IMR-90 (cell line): ENCODE results near the gene CHST1. TPM values are rescaled to one million over a fixed set of nuclear protein-coding genes. Genes with fewer than 3 reads are reported as not detected.

Experiments used
- ATAC-seq: fragments of 200-7000 bp; cut with Tn5 transposase; 2 replicates; pipeline ENCODE4 v1.9.1; 2020; ENCODE audit warnings: low read depth, mild to moderate bottlenecking, moderate library complexity
- BruUV-seq: library from RNA; stranded (reverse); fragments of 400-500 nt; replicated peaks from 2 replicates; lab custom pipeline; 2021; lab: Mats Ljungman, UMichigan
- CTCF ChIA-PET: fragments of 300-600 bp; formaldehyde crosslinking; extraction: SDS; loops from one replicate; lab custom pipeline; 2021; ENCODE audit warnings: antibody characterized with exemption; lab: Yijun Ruan, JAX
- POLR2A ChIA-PET: fragments of 300-600 bp; sonication (Branson Sonifier 250); formaldehyde crosslinking; loops from one replicate; lab custom pipeline; 2022; ENCODE audit warnings: antibody characterized with exemption; ENCODE audit not compliant: unreplicated experiment; lab: Charles Lee
- DNase-seq: peaks from one replicate; pipeline ENCODE4 v3.0.0; 2013
- H2AFZ ChIP-seq: replicated peaks from 2 replicates; pipeline ENCODE3; 2013; ENCODE audit warnings: low read length, mild to moderate bottlenecking; ENCODE audit not compliant: poor library complexity
- H2AK5ac ChIP-seq: 2 replicates; pipeline ENCODE4 v1.6.1; 2013; ENCODE audit warnings: low read depth, low read length, inconsistent platforms
- H2AK9ac ChIP-seq: replicated peaks from 2 replicates; pipeline ENCODE3; 2013; ENCODE audit warnings: mild to moderate bottlenecking, low read depth, low read length, moderate library complexity; ENCODE audit not compliant: poor library complexity
- H2BK120ac ChIP-seq: 2 replicates; pipeline ENCODE4 v1.6.1; 2013; ENCODE audit warnings: low read depth, low read length, inconsistent platforms
- H2BK15ac ChIP-seq: 3 replicates; pipeline ENCODE4 v1.6.1; 2013; ENCODE audit warnings: low read depth, low read length, inconsistent platforms
- H2BK20ac ChIP-seq: 2 replicates; pipeline ENCODE4 v1.6.1; 2013; ENCODE audit warnings: low read depth, mild to moderate bottlenecking, inconsistent platforms, low read length, moderate library complexity
- H2BK5ac ChIP-seq: 2 replicates; pipeline ENCODE4 v1.6.1; 2013; ENCODE audit warnings: mild to moderate bottlenecking, low read depth, low read length, inconsistent platforms; ENCODE audit not compliant: poor library complexity, severe bottlenecking
- H3K14ac ChIP-seq: replicated peaks from 2 replicates; pipeline ENCODE4 v1.6.1; 2013; ENCODE audit warnings: low read depth, low read length, inconsistent platforms
- H3K18ac ChIP-seq: 2 replicates; pipeline ENCODE4 v1.6.1; 2013; ENCODE audit warnings: low read depth, low read length, control low read depth
- H3K23ac ChIP-seq: 2 replicates; pipeline ENCODE4 v1.6.1; 2013; ENCODE audit warnings: low read depth, low read length, inconsistent platforms
- H3K27ac ChIP-seq: 2 replicates; pipeline ENCODE4 v1.5.1; 2013; ENCODE audit warnings: mild to moderate bottlenecking, control low read depth, low read length; ENCODE audit not compliant: insufficient read depth
- H3K27me3 ChIP-seq: 2 replicates; pipeline ENCODE4 v1.6.1; 2013; ENCODE audit warnings: low read length; ENCODE audit not compliant: control insufficient read depth, insufficient read depth
- H3K36me3 ChIP-seq: 2 replicates; pipeline ENCODE4 v1.6.1; 2013; ENCODE audit warnings: low read length, mixed read lengths; ENCODE audit not compliant: control insufficient read depth, insufficient read depth
- H3K4ac ChIP-seq: 2 replicates; pipeline ENCODE4 v1.6.1; 2013; ENCODE audit warnings: low read depth, low read length, inconsistent platforms
- H3K4me1 ChIP-seq: 2 replicates; pipeline ENCODE4 v1.6.1; 2013; ENCODE audit warnings: low read length, mixed read lengths; ENCODE audit not compliant: control insufficient read depth, insufficient read depth
- H3K4me2 ChIP-seq: 2 replicates; pipeline ENCODE4 v1.6.1; 2013; ENCODE audit warnings: low read depth, mild to moderate bottlenecking, control low read depth, low read length, moderate library complexity
- H3K4me3 ChIP-seq: 2 replicates; pipeline ENCODE4 v1.5.1; 2013; ENCODE audit warnings: low read depth, mild to moderate bottlenecking, control low read depth, low read length, moderate library complexity; ENCODE audit not compliant: insufficient read depth
- H3K56ac ChIP-seq: 2 replicates; pipeline ENCODE4 v1.6.1; 2013; ENCODE audit warnings: low read length, inconsistent platforms; ENCODE audit not compliant: insufficient read depth; ENCODE audit errors: extremely low read depth
- H3K79me1 ChIP-seq, 2 experiments: 2 replicates each; pipeline ENCODE4 v1.6.1; 2013; ENCODE audit warnings: low read length in 2 of 2, inconsistent platforms in 1 of 2, low read depth in 1 of 2
- H3K9ac ChIP-seq: 2 replicates; pipeline ENCODE4 v1.6.1; 2013; ENCODE audit warnings: low read depth, low read length, control low read depth
- H3K9me1 ChIP-seq: 2 replicates; pipeline ENCODE4 v1.6.1; 2013; ENCODE audit warnings: low read length, inconsistent platforms; ENCODE audit not compliant: insufficient read depth
- H3K9me3 ChIP-seq: 2 replicates; pipeline ENCODE4 v1.6.1; 2013; ENCODE audit warnings: low read length; ENCODE audit not compliant: control insufficient read depth, insufficient read depth
- H4K20me1 ChIP-seq: 2 replicates; pipeline ENCODE4 v1.6.1; 2013; ENCODE audit warnings: low read length, inconsistent platforms; ENCODE audit not compliant: insufficient read depth
- H4K5ac ChIP-seq: 2 replicates; pipeline ENCODE4 v1.6.1; 2013; ENCODE audit warnings: mild to moderate bottlenecking, low read depth, low read length, control low read depth
- H4K8ac ChIP-seq, 2 experiments: 2 replicates each; pipeline ENCODE4 v1.6.1; 2013; ENCODE audit warnings: low read depth in 2 of 2, low read length in 2 of 2, control low read depth in 1 of 2, inconsistent platforms in 1 of 2
- H4K91ac ChIP-seq: 2 replicates; pipeline ENCODE4 v1.6.1; 2013; ENCODE audit warnings: low read depth, low read length, inconsistent platforms; ENCODE audit not compliant: insufficient read depth
- BHLHE40 ChIP-seq: fragments of 150-350 bp; IDR thresholded peaks from 2 replicates; pipeline ENCODE4 v1.6.1; 2016; ENCODE audit warnings: mild to moderate bottlenecking, low read depth, low read length
- CEBPB ChIP-seq: IDR thresholded peaks from 2 replicates; pipeline ENCODE4 v1.6.1; 2012; ENCODE audit warnings: low read depth, low read length, improper control_type of control experiment
- FOS ChIP-seq: fragments of 150-350 bp; IDR thresholded peaks from 2 replicates; pipeline ENCODE4 v1.6.1; 2016; ENCODE audit warnings: low read depth, low read length
- MAFK ChIP-seq: IDR thresholded peaks from 2 replicates; pipeline ENCODE4 v1.6.1; 2012; ENCODE audit warnings: low read depth, low read length, improper control_type of control experiment
- MAZ ChIP-seq: IDR thresholded peaks from 2 replicates; pipeline ENCODE4 v1.6.1; 2012; ENCODE audit warnings: low read depth, mild to moderate bottlenecking, low read length, improper control_type of control experiment, moderate library complexity, borderline replicate concordance
- NFE2L2 ChIP-seq: fragments of 150-350 bp; IDR thresholded peaks from 2 replicates; pipeline ENCODE4 v1.6.1; 2016; ENCODE audit warnings: low read depth, mild to moderate bottlenecking, low read length
- RAD21 ChIP-seq: IDR thresholded peaks from 2 replicates; pipeline ENCODE4 v1.6.1; 2012; ENCODE audit warnings: low read length, improper control_type of control experiment
- SMC3 ChIP-seq: fragments of 150-350 bp; IDR thresholded peaks from 2 replicates; pipeline ENCODE4 v1.6.1; 2016; ENCODE audit warnings: low read depth, mild to moderate bottlenecking, antibody characterized with exemption, low read length, moderate library complexity
- WGBS, 2 experiments: methylation state at CpG; one replicate each; pipeline versions ENCODE4 v1.1.5 to v1.1.7; 2013; ENCODE audit warnings: missing lambda C conversion rate in 2 of 2; ENCODE audit not compliant: insufficient read length in 1 of 2; ENCODE audit errors: extremely low coverage in 2 of 2; 5-methylcytosine and 5-hydroxymethylcytosine counted together
- dilution Hi-C: fragments of 300-500 bp; cut with HindIII; formaldehyde crosslinking; loops from one replicate; pipeline ENCODE4 v1.14.3; 2018; ENCODE audit warnings: low sequenced_read_pairs; ENCODE audit not compliant: unreplicated experiment
- in situ Hi-C: fragments of 300-500 bp; cut with MboI; formaldehyde crosslinking; loops from 3 replicates; pipeline ENCODE4 v1.14.3; 2019; ENCODE audit warnings: low sequenced_read_pairs, inconsistent platforms, mixed read lengths
- intact Hi-C: fragments of 100-400 bp; cut with micrococcal nuclease; formaldehyde crosslinking; loops from 2 replicates; pipeline ENCODE4 v1.10.0; 2022
- polyA plus RNA-seq, 3 experiments: library from polyadenylated mRNA; depleted of rRNA; stranded (reverse); fragments of >200 nt; gene quantifications; 2 replicates each; pipeline ENCODE4 v1.2.3, GENCODE V29; 2012; ENCODE audit warnings: low replicate concordance in 1 of 3
- total RNA-seq: library from RNA; depleted of rRNA; stranded (reverse); fragments of >200 nt; gene quantifications from 2 replicates; pipeline ENCODE4 v1.2.3, GENCODE V29; 2012

The CHST1 gene
- total and polyA plus RNA-seq, 2 of the 4 experiments (the other 2 are of a cell fraction), result 0.21 TPM; not detected in 1

GRCh38 chr11:45625611-45626010 lies 39.8 kb downstream of the CHST1 start:
- Histone ChIP-seq H2AK5ac (no peak overlapping the region), H3K4ac (no peak overlapping the region), H3K36me3 (no peaks in the 10 kb centered on the region), H2AFZ (no peak overlapping the region), H3K56ac (no peak overlapping the region), H2AK9ac (no peak overlapping the region), H2BK120ac (no peak overlapping the region), H3K4me2 (no peak overlapping the region), H2BK15ac (no peak overlapping the region), H2BK5ac (no peak overlapping the region), H3K18ac (no peak overlapping the region), H4K91ac (no peak overlapping the region), H3K9ac (no peak overlapping the region), H4K20me1 (no peaks in the 10 kb centered on the region), H3K27ac (no peak overlapping the region), H3K79me1 (no peaks in the 10 kb centered on the region), H3K4me1 (no peaks in the 10 kb centered on the region), H3K9me1 (no peaks in the 10 kb centered on the region), H4K8ac (no peak overlapping the region), H3K27me3 (no peaks in the 10 kb centered on the region), H3K4me3 (no peak overlapping the region), H2BK20ac (no peak overlapping the region), H3K23ac (no peak overlapping the region), H3K14ac (no peak overlapping the region), H3K9me3 (peaks cover 2% of the 10 kb centered on the region; the same call in 1 of the 2 replicates), H4K5ac (no peak overlapping the region)
- ATAC-seq, result no peak
- dilution Hi-C loops (no loop called here), in situ Hi-C loops (no loop called here), intact Hi-C loops (no loop called here)
- BruUV-seq, result no TSS peak
- no peak for DNase-seq
- TF ChIP-seq NFE2L2, result no peak
- TF ChIP-seq FOS, result no peak
- no peak for TF ChIP-seq BHLHE40
- TF ChIP-seq RAD21, result no peak
- no peak for TF ChIP-seq CEBPB
- TF ChIP-seq SMC3, result no peak
- no peak for TF ChIP-seq MAFK
- TF ChIP-seq MAZ, result no peak
- WGBS, 2 experiments, result no CpG with 5 or more reads among the region's 6 CpGs
- POLR2A ChIA-PET, result no interaction called here
- CTCF ChIA-PET, result no interaction called here
